HG03457 (cell line): ENCODE measurements around the gene SAMHD1.
"Not testable (repeated sequence)": the region's sequence is repeated elsewhere in the genome, so short reads cannot be mapped to it uniquely, and the experiment has no call there.

Experiments
- ATAC-seq: cut with Tn5 transposase; IDR thresholded peaks from one replicate; pipeline ENCODE4 v1.9.1; 2021; ENCODE audit warnings: moderate number of reproducible peaks; ENCODE audit not compliant: unreplicated experiment

The SAMHD1 gene

DNA sequence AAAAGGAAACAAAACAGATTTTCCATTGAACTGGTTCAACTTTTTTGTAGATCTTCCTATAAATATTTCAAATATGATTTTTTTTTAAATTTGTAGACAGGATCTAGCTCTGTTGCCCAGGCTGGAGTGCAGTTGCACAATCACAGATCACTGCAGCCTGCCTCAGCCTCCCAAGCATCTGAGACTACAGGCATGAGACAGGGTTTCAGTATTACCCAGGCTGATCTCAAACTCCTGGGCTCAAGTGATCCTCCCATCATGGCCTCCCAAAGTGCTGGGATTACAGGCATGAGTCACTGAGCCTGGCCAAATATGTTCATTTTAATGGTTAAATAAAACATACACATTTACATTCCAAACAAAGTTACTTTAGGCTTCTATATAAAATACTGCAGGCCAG lies 33.6 kb downstream of the SAMHD1 start:
- no peak for ATAC-seq

DNA sequence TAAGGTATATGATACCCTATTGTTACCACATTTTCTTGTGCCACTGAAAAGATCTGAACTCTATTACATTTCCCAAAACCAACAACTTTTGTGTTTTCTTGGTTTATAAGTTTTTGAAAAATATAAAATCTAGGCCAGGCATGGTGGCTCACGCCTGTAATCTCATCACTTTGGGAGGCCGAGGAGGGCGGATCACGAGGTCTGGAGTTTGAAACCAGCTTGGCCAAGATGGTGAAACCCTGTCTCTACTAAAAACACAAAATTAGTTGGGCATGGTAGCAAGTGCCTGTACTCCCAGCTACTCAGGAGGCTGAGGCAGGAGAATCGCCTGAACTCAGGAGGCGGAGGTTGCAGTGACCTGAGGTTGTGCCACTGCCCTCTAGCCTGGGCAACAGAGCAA lies 34.3 kb downstream of the SAMHD1 start:
- no peak for ATAC-seq

DNA sequence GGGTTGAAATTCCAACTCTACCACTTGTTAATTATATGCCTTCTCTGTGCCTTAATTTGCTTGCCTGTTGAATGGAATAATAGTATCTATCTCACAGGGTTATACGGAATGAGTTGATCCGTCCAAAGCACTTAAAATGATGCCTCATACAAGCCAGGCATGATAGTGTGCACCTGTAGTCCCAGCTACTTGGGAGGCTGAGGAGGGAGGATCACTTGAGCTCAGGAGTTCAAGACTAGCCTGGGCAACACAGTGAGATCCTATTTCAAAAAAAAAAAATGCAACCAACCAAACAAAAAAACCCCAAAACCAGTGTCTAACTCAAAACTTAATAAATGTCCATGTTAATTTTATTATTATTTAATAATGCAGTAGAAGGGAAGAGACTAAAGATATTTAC lies 35.3 kb downstream of the SAMHD1 start:
- ATAC-seq = no peak

DNA sequence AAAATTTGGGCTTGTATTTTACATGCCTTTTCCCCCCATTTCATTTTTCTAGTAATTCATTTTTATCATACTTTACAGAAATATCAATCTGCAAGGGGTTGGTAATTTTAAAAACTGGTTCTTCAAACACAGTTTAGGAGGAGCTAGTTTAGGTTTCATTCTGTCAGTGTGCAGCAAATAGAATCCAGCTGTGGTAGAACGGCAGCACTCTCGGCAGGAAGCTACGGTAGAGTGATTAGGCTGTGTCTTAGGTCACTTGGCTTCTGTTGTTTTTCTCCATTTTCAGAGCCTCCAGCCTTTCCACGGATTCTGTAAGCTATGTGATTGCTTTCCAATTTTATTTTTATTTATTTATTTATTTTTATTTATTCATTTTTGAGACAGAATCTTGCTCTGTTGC lies 42.9 kb downstream of the SAMHD1 start:
- no peak for ATAC-seq

DNA sequence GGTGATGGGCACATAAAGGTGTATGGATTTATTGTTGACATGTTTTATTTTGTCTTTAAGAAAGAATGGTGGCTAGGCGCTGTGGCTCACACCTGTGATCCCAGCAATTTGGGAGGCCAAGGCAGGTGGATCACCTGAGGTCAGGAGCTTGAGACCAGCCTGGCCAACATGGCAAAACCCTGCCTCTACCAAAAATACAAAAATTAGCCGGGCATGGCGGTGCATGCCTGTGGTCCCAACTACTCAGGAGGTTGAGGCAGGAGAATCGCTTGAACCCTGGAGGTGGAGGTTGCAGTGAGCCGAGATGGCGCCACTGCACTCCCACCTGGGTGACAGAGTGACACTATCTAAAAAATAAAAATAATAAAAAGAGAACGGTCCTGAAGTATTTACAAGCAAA lies 45.4 kb downstream of the SAMHD1 start:
- ATAC-seq = not testable (repeated sequence)

DNA sequence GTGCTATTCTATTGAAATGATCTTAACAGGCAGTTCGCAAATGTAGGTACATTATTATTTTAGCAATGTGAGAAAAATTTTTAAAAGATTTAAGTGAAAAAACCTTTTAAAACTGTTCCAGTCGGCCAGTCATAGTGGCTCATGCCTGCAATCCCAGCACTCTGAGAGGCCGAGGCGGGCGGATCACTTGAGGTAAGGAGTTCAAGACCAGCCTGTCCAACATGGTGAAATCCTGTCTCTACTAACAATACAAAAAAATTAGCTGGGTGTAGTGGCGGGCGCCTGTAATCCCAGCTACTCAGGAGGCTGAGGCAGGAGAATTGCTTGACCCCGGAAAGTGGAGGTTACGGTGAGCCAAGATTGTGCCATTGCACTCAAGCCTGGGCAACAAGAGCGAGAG lies 45.9 kb downstream of the SAMHD1 start:
- not testable (repeated sequence) for ATAC-seq

DNA sequence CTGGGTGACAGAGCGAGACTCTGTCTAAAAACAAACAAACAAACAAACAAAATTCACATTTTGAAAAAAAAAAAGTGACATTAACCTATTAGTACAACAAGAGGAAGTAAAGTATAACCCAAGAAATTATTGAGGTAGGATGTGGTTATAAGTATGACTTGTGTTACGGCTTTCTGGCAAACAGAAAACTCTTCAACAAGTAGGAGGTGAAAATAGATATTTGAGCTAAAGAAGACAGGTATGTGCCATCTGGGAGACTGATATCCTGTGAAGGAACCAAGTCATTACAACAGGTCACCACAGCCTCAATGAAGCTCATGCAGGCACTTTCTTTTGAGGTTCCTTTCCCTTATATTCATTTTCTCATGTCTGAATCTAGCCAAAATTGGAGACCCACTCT lies 46.8 kb downstream of the SAMHD1 start:
- no peak for ATAC-seq

DNA sequence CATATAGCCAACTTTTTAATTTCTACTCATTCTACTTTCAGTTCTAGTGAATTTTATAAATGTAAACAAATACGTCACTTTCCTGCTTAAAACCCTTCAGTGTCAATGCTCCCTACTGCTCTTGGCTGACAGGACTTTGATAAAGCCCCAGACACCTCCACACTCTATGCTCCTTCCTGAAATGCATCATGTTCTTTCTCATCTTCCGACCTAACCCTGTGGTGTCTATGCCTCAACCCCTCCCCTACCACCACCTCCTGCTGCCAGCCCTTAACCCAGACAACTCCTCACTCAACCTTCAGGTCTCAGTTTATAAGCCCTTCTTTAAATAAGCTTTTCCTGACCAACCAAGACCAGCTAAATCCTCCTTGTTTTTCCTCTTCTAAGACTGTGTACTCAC lies 56.5 kb downstream of the SAMHD1 start:
- no peak for ATAC-seq

DNA sequence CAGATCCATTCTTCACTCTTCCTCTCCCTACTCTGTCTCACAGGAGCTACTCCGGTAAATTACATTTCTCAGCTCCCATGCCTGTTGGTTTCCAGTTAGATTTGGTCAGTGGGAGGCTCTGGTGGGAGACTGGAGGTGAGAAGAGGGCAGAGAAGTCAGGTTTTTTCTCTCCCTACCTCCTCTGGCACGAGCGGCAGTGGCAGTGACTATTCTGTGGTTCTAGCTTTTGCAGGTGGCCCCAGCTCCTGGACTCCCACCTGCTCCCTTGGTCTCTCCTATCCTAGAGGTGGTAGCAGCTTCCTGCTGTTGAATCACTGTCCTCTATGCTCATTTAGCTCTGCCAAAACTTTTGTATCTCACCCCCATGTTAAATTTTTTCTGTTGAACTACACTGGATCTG lies 57.7 kb downstream of the SAMHD1 start:
- no peak for ATAC-seq

DNA sequence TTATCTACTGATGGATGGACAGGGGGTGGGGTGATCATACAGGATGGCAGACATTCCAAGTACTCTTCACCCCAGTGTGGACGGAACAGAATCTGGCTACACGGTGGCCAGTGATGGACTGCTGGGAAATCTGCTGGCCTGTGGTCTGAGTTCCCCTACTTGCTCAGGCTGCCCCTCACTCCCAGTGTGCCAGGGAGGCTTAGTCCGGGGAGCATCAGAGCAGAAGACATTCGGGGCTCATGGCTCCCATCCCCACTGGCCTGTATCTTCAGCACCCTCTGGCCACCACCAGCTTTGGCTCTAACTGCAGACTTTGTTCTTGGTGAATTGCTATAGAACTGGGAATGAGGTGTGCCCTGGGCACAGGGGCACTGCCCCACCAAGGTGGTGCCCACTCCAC lies 60.3 kb downstream of the SAMHD1 start:
- no peak for ATAC-seq

DNA sequence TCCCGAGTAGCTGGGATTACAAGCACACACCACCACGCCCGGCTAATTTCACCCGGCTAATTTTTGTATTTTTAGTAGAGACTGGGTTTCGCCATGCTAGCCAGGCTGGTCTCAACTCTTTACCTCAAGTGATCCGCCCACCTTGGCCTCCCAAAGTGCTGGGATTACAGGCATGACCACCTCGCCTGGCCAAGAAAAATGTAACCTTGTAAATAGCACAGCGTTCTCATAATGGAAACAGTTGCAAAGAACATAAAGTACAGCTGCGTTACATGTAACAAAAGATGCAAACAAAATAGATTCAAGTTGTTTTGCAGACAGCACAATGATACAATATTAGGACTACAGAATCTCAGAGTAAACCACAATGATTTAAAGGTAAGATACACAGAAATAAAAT lies 60.9 kb downstream of the SAMHD1 start:
- ATAC-seq = no peak

DNA sequence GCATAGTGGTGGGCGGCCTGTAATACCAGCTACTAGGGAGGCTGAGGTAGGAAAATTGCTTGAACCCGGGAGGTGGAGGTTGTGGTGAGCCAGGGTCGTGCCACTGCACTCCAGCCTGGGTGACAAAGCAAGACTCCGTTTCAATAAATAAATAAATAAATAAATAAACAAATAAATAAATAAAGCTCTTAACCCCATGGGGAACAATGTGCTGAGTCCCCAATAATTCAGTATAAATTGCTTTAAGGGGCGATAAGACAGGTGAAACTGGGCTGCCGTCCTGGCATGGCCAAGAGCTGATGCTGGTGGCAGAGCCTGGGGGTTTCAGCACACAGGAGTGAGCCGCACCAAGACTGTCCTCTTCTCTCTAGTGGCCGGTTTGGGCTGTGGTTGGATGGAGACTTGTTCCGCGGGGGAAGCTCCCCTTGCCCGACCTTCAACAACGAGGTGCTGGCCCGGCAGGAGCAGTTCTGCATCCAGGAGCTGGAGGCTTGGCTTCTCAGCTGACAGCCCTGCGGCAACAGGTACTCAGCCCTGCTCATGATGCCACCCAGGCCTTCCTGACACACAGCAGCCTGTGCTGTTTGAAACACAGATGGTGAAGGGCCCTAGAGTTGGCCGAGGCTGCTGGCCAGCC lies 62.5 kb downstream of the SAMHD1 start:
- ATAC-seq = no peak

DNA sequence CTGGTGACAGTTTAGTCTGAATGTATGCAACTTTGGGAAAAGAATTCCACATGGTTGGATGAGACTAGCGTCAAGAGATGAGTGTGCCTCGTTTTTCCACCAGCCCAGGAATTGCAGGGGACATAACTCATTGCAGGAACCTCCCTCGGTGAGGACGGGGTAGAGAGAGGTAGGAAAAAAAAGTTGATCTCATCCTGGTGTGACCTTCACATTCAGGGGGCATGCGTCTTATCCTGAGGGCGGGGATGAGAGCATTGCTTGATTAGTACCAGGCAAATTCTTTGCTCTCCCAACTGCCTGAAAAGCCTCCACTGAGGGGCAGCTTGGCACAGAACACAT lies 63.8 kb downstream of the SAMHD1 start:
- ATAC-seq = no peak

DNA sequence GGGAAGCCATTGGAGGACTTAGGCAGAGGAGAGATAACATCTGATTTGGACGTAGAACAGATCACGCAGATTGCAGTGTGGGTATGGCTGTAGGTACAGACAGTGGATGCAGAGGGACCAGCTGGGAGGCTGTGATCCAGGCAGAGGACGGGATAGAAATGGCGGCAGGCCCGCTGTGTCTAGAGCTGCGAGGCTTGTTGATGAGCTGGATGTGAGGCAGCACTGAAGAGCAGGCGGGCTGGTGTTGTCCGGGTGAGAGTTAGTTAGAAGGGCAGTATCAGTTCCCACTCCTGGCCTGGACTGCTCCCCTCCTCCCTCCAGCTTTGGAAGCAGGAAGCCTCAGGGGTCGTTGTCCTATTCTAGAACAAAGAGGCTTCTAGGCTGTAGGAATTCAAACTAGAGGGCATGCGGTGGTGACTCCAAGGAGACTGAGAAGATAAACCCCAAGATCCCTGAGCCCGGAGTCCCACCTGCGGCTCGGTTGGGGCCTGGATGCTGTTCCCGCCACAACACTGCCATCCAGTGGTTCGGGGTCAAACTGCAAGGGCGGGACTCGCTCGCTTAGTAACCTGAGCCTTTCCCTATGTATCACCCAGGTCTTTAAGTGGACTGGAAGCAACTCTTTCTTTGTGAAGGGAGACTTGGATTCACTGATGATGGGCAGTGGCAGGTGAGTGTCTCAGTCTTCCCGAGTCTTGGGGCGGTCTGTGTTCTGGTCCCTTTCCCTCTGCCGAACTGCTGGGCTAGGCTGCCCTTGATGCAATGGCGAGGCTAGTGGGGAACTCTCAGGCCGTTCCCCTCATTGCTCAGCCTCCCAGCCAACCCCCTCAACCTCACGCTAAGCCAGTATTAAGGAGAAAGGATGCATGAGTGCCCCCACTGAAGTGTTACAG lies 64.4 kb downstream of the SAMHD1 start:
- no peak for ATAC-seq

DNA sequence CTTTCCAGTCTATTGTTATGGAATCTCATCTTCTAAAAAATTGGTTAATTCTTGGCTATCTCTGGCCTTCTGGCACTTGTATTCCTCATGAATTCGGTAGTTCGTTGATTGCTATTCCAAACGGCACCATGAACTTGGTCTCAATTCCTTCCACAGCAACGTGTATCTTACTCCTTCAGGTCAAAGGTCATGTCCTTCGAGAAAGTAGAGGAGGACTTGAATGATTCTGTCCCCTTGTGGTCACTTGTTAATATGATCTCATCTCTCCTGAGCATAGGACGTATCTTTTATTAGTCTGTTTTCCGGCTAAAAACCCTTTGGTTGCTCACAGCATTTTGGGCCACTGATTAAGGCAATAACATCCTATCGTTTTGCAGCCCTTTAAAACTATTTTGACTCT lies 66.2 kb downstream of the SAMHD1 start:
- ATAC-seq = no peak

DNA sequence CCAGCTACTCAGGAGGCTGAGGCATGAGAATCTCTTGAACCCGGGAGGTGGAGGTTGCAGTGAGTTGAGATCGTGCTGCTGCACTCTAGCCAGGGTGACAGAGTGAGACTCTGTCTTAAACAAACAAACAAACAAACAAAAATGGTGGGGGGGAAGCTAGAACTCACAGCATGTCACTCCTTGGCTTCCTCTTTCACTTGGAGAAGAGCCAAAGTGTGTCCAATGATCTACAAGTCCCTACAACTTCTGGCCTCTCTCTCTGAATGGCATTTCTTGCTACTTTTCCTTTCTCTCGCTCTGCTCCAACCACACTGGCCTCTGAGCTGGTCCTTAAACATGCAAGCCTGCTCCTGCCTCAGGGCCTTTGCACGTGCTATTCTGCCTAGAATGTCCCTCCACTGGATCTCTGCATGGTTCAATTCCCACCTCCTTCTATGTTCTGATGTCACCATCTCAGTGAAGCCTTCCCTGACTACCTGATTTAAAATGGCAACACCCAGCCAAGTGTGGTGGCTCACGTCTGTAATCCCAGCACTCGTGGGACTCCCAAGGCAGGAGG lies 67.5 kb downstream of the SAMHD1 start:
- ATAC-seq = no peak

DNA sequence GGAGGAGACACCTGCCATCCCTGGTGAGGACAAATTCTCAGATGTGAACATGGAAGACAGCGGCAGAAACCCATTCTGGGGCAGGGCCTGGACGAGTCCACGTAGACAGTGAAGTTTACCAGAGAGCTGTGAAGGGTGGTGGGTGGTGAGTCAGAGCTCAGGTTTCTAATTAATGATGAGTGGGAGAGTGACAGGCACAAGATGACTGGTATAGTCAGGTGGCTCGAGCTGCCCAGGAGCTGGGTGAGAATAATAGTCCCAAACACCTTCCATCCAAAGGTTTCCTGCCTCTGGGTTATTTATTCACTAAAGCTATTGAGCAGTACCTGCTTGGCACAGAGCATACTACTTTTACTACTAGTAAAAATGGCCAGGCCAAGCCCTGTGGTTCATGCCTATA lies 69.6 kb downstream of the SAMHD1 start:
- ATAC-seq = no peak

DNA sequence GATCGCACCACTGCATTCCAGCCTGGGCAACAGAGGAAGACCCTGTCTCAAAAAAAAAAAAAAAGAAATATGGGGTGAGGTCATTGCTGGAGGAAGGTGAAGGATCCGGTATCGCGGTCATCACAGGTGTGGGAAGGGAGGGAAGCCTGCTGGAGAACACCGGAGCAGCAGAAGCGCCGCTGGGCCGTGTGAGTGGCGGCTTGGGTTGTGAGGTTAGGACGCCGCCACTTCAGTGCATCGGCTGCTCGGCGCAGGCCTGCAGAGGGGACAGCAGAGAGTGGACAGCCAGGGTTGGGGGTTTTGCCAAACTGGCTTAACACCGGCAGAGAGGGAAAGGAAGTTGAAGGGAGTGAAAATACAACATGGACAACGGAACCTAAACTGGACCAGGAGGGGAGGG lies 70.2 kb downstream of the SAMHD1 start:
- no peak for ATAC-seq

DNA sequence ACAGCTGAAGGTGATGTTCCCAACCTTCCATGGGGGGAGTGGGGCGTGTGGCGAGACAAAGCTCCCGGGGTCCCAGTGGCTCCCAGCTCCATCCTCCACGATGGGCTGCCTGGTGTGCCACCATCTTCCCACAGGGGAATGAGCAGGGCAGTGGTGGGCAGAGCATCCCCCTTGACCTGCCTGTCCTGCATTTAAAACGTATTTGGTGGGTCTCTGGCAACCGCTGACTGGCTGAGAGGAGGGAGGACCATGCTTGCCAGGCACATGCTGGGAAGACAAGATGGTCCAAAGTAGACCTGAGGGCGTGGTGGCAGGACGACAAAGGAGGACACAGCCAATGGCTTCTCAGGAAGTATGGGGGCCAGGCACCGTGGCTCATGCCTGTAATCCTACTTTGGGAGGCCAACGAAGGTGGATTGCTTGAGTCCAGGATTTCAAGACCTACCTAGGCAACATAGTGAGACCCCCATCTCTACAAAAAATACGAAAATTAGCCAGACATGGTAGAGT lies 70.7 kb downstream of the SAMHD1 start:
- ATAC-seq = no peak

DNA sequence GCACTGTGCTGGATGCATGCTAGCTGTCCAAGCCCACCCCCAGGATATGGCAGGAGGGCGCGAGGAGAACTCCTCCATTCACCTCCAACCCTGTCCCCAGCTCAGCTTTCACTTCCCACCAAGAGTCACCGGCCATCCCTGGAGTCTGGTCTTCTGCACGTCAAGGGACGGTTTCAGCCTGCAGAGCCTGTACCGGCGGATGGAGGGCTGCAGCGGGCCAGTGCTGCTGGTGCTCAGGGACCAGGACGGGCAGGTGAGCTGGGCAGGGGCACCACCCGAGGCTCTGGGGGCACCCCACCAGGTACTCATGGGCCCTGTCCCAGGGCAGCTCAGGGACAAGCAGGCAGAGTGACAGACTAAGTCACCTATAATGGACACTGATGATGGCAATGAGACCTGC lies 72.6 kb downstream of the SAMHD1 start:
- no peak for ATAC-seq

DNA sequence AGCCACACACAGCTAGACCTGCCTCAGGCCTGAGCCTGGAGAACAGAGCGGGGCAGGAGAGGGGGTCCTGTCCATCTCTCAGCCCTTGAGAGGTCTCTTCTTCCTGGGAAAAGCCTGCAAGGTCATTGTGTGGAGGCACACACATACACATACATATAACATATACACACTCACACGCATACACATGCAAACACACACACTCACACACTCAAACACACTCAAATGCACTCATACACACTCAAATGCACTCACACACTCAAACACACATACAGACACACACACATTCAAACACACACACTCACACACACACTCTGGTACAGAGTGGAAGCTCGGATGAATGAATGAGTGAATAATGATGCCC lies 75.1 kb downstream of the SAMHD1 start:
- no peak for ATAC-seq
